ENCODE measurements around the gene SATB2. TPM values are rescaled to one million over a fixed set of nuclear protein-coding genes. Genes with fewer than 3 reads are reported as not detected.

SATB2 gene
- total RNA-seq, 1 experiment from 2014 or later, result 3.0 TPM

DNA sequence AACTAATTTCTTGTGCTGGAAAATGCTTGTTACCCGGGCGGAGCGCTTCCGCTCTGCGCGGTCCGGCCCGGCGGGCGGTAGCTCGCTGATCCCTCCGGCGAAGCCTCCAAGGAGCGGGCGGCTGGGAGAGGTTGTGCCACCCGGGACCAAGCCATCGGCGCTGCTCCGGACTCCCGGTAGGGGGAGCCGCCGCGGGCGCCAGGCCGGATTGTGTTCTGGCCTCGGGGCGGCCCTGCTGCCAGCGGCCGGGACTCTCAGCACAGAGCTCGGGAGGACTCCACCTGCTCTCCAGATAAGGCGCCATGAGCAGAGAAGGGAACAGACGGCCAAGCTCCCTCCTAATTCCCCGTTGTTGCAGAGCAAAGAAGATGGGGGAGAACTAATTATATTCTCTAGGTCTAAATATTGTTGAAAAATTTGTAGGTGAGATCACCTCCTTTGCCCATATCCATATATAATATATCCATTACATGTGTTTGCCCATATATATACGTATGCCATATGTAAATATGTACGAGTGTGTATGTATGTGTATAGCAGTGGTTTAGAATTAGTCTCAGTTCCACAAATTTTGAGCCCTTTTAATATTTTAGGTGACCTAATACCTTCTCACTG, 13.8 kb upstream of the SATB2 start:
- H4K20me1 ChIP-seq (ENCODE audit: low read length), result no peaks in the 10 kb centered on the region
- no peaks in the 10 kb centered on the region for H3K79me2 ChIP-seq (ENCODE audit: low read length)
- H3K9me3 ChIP-seq (ENCODE audit: low read length), result no peaks in the 10 kb centered on the region
- ATAC-seq (peak; percentile 95), DNase-seq (peak; percentile 53)
- H3K4me1 ChIP-seq (ENCODE audit: insufficient read depth, low read length), result no peaks in the 10 kb centered on the region
- CTCF ChIA-PET, result interaction anchor here (0.6 kb wide), 2 partner anchors 17 to 180 kb away, joined by 3 read pairs; no protein-coding TSS in a partner anchor
- no peaks in the 10 kb centered on the region for H3K36me3 ChIP-seq (ENCODE audit: low read depth, low read length)
- POLR2A ChIA-PET (ENCODE audit: unreplicated experiment), result no interaction called here
- H3F3A ChIP-seq (ENCODE audit: low read length, unreplicated experiment), result no peaks in the 10 kb centered on the region
- no peaks in the 10 kb centered on the region for H3K9me2 ChIP-seq (replicated peaks; ENCODE audit: low read length)
- peak overlapping the region; percentile 10; the same call in 1 of the 2 replicates for H3K4me2 ChIP-seq (ENCODE audit: low read length)
- H3K27me3 ChIP-seq (ENCODE audit: low read length), result peaks cover 36% of the 10 kb centered on the region
- no peak overlapping the region for H3K4me3 ChIP-seq (ENCODE audit: low read length)
- intact Hi-C loops (cut with micrococcal nuclease), result no loop called here
- H3K27ac ChIP-seq (ENCODE audit: low read length), result no peak overlapping the region
- no peak overlapping the region for H3K9ac ChIP-seq (ENCODE audit: low read length)
- H2AFZ ChIP-seq (ENCODE audit: low read length), result no peak overlapping the region
- no peak for TF ChIP-seq EZH2 (IDR thresholded peaks at IDR 0.05; ENCODE audit: low read length, unreplicated experiment)
- TF ChIP-seq, protein P1, sequence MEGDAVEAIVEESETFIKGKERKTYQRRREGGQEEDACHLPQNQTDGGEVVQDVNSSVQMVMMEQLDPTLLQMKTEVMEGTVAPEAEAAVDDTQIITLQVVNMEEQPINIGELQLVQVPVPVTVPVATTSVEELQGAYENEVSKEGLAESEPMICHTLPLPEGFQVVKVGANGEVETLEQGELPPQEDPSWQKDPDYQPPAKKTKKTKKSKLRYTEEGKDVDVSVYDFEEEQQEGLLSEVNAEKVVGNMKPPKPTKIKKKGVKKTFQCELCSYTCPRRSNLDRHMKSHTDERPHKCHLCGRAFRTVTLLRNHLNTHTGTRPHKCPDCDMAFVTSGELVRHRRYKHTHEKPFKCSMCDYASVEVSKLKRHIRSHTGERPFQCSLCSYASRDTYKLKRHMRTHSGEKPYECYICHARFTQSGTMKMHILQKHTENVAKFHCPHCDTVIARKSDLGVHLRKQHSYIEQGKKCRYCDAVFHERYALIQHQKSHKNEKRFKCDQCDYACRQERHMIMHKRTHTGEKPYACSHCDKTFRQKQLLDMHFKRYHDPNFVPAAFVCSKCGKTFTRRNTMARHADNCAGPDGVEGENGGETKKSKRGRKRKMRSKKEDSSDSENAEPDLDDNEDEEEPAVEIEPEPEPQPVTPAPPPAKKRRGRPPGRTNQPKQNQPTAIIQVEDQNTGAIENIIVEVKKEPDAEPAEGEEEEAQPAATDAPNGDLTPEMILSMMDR (conservative IDR thresholded peaks at IDR 0.05; ENCODE audit: low read depth, low read length), result peak; percentile 71
- BruUV-seq (replicated peaks), result no TSS peak

DNA sequence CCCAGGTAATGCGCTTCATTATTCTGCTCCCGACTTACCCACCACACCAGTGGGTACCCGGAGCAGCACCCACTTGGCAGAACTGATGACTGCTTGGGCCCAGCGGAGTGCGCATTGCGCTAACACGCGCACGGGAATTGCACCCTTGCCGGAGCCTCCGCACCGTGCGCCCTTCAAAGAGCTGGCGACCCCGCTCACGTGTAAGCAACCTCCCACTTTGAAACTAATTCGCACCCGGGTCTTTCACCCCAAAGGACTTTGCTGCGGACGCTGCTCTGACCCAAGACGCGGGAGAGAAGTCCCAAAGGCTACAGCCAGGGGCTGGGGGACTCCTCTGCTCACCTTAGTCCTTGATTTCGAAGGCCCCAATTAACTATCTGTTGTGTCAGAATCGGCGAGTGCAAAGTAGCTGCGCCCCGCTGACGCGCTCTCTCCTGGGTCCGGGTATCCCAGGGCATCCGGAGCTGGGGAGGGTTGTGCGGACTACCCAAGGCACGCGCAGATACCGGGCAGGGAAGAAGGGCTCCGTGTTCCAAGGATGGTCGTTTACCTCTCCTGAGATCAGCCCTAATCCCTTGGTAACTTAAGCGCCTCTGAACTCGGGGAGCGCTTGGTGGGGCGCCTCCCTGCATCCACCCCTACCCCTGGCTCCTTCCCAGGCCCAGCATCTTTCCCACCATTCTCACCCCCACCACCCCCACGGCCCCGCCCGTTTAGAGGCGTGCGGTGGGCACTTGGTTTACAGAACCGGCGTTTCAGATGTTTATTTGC, 13.1 kb upstream of the SATB2 start:
- H3K9ac ChIP-seq (ENCODE audit: low read length), result no peak overlapping the region
- DNase-seq (no peak), ATAC-seq (no peak)
- peaks cover 37% of the 10 kb centered on the region for H3K27me3 ChIP-seq (ENCODE audit: low read length)
- H3K4me3 ChIP-seq (ENCODE audit: low read length), result no peak overlapping the region
- peak overlapping the region; percentile 10; the same call in 1 of the 2 replicates for H3K4me2 ChIP-seq (ENCODE audit: low read length)
- intact Hi-C loops (cut with micrococcal nuclease), result no loop called here
- no TSS peak for BruUV-seq (replicated peaks)
- H4K20me1 ChIP-seq (ENCODE audit: low read length), result no peaks in the 10 kb centered on the region
- no peaks in the 10 kb centered on the region for H3F3A ChIP-seq (ENCODE audit: low read length, unreplicated experiment)
- no peak overlapping the region for H2AFZ ChIP-seq (ENCODE audit: low read length)
- ChIA-PET CTCF (no interaction called here), POLR2A (ENCODE audit: unreplicated experiment) (no interaction called here)
- H3K9me2 ChIP-seq (replicated peaks; ENCODE audit: low read length), result no peaks in the 10 kb centered on the region
- no peaks in the 10 kb centered on the region for H3K9me3 ChIP-seq (ENCODE audit: low read length)
- H3K4me1 ChIP-seq (ENCODE audit: insufficient read depth, low read length), result no peaks in the 10 kb centered on the region
- H3K27ac ChIP-seq (ENCODE audit: low read length), result no peak overlapping the region
- TF ChIP-seq EZH2phosphoT487 (IDR thresholded peaks at IDR 0.05; ENCODE audit: borderline replicate concordance, low read length), result no peak
- no peak for TF ChIP-seq EZH2 (IDR thresholded peaks at IDR 0.05; ENCODE audit: low read length, unreplicated experiment)
- TF ChIP-seq, protein P1 (conservative IDR thresholded peaks at IDR 0.05; ENCODE audit: low read depth, low read length), result no peak
- H3K36me3 ChIP-seq (ENCODE audit: low read depth, low read length), result no peaks in the 10 kb centered on the region
- no peaks in the 10 kb centered on the region for H3K79me2 ChIP-seq (ENCODE audit: low read length)

DNA sequence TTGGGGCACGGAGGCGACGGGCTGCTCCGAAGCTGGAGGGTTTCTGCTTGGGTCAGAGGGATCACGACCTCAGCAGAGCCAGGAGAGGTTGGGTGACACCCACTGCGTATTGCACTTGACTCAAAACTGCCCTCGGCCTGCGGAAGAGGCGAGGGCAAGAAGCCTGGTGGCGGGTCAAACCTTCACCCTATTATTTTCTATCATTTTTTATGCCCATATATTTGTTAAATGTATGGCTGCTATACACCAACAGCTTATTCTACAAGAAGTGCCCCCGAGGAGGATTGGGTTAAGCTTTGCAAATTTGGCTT, 12.6 kb upstream of the SATB2 start:
- ChIA-PET POLR2A (ENCODE audit: unreplicated experiment) (no interaction called here), CTCF (no interaction called here)
- intact Hi-C loops (cut with micrococcal nuclease), result no loop called here
- Histone ChIP-seq H3K4me1 (ENCODE audit: insufficient read depth, low read length) (no peaks in the 10 kb centered on the region), H3K9me3 (ENCODE audit: low read length) (no peaks in the 10 kb centered on the region), H3K4me3 (ENCODE audit: low read length) (no peak overlapping the region), H3K9me2 (replicated peaks; ENCODE audit: low read length) (no peaks in the 10 kb centered on the region), H3K27ac (ENCODE audit: low read length) (no peak overlapping the region), H3F3A (ENCODE audit: low read length, unreplicated experiment) (no peaks in the 10 kb centered on the region), H3K36me3 (ENCODE audit: low read depth, low read length) (no peaks in the 10 kb centered on the region), H3K27me3 (ENCODE audit: low read length) (peaks cover 39% of the 10 kb centered on the region), H2AFZ (ENCODE audit: low read length) (no peak overlapping the region), H4K20me1 (ENCODE audit: low read length) (no peaks in the 10 kb centered on the region), H3K4me2 (ENCODE audit: low read length) (no peak overlapping the region), H3K79me2 (ENCODE audit: low read length) (no peaks in the 10 kb centered on the region), H3K9ac (ENCODE audit: low read length) (no peak overlapping the region)
- ATAC-seq, result no peak
- BruUV-seq (replicated peaks), result no TSS peak
- TF ChIP-seq EZH2 (IDR thresholded peaks at IDR 0.05; ENCODE audit: low read length, unreplicated experiment) (no peak), EZH2phosphoT487 (IDR thresholded peaks at IDR 0.05; ENCODE audit: borderline replicate concordance, low read length) (no peak)
- TF ChIP-seq, protein P1 (conservative IDR thresholded peaks at IDR 0.05; ENCODE audit: low read depth, low read length), result no peak
- no peak for DNase-seq
